NCI-H2196 treated with DMSO at 0.1 percent for 48 hours (cell line): Measurements from ENCODE around the gene CYP2J2.
"Not testable (repeated sequence)": the region's sequence is repeated elsewhere in the genome, so short reads cannot be mapped to it uniquely, and the experiment has no call there.

Experiments
- DNase-seq: peaks from one replicate; lab custom pipeline; 2025; ENCODE audit not compliant: unreplicated experiment; lab: John Stamatoyannopoulos, UW

The CYP2J2 gene

GRCh38 chr1:59926381-59927123 lies at the start of gene CYP2J2:
Gene CYP2J2, minus strand, starts transcription at chr1:59926773. Its CDS starts 27 bp downstream, at chr1:59926746.
- peak; percentile 41 for DNase-seq

GRCh38 chr1:59973719-59974118 lies 47.1 kb upstream of the CYP2J2 start:
- no peak for DNase-seq

GRCh38 chr1:59972216-59972927 lies 45.8 kb upstream of the CYP2J2 start:
- peak; percentile 23 for DNase-seq

- peak; percentile 37 for DNase-seq
Observed at GRCh38 chr1:59971464-59971911, 44.9 kb upstream of the CYP2J2 start.

GRCh38 chr1:59969542-59970175 lies 43.1 kb upstream of the CYP2J2 start:
- not testable (repeated sequence) for DNase-seq

- DNase-seq: not testable (repeated sequence)
Observed at GRCh38 chr1:59968746-59969145, 42.2 kb upstream of the CYP2J2 start.

- no peak for DNase-seq
Observed at GRCh38 chr1:59967780-59968179, 41.2 kb upstream of the CYP2J2 start.

GRCh38 chr1:59967141-59967697 lies 40.6 kb upstream of the CYP2J2 start:
- DNase-seq: no peak

- DNase-seq: no peak
Observed at GRCh38 chr1:59952065-59952464, 25.5 kb upstream of the CYP2J2 start.

GRCh38 chr1:59949648-59950047 lies 23.1 kb upstream of the CYP2J2 start:
- no peak for DNase-seq

GRCh38 chr1:59948990-59949389 lies 22.4 kb upstream of the CYP2J2 start:
- no peak for DNase-seq

GRCh38 chr1:59947047-59947938 lies 20.7 kb upstream of the CYP2J2 start:
- peak; percentile 54 for DNase-seq

GRCh38 chr1:59945790-59946189 lies 19.2 kb upstream of the CYP2J2 start:
- no peak for DNase-seq

GRCh38 chr1:59939393-59939792 lies 12.8 kb upstream of the CYP2J2 start:
- no peak for DNase-seq

GRCh38 chr1:59937636-59938210 lies 11.2 kb upstream of the CYP2J2 start:
- no peak for DNase-seq

GRCh38 chr1:59936358-59936821 lies 9.8 kb upstream of the CYP2J2 start:
- DNase-seq: no peak

- DNase-seq: no peak
Observed at GRCh38 chr1:59928996-59929395, 2.4 kb upstream of the CYP2J2 start.

GRCh38 chr1:59927213-59927612 lies 640 bp upstream of the CYP2J2 start:
- no peak for DNase-seq

GRCh38 chr1:59924653-59925052 lies 1.9 kb downstream of the CYP2J2 start:
- DNase-seq: no peak

GRCh38 chr1:59921258-59921899 lies 5.2 kb downstream of the CYP2J2 start:
- not testable (repeated sequence) for DNase-seq
